GM21786 (cell line): ENCODE measurements around the gene ENTREP1.

ENCODE experiments used
- ATAC-seq: cut with Tn5 transposase; IDR thresholded peaks from one replicate; pipeline ENCODE4 v1.9.1; 2021; ENCODE audit not compliant: unreplicated experiment

Gene ENTREP1

GRCh38 chr9:69364510-69365150 is 39.6 kb downstream of the ENTREP1 start:
- ATAC-seq, result no peak

- no peak for ATAC-seq
Observed at GRCh38 chr9:69370430-69370829, 45.4 kb downstream of the ENTREP1 start.

GRCh38 chr9:69371001-69371400 is 46.0 kb downstream of the ENTREP1 start:
- no peak for ATAC-seq

- no peak for ATAC-seq
Observed at GRCh38 chr9:69376651-69377050, 51.6 kb downstream of the ENTREP1 start.

GRCh38 chr9:69377291-69377690 is 52.3 kb downstream of the ENTREP1 start:
- ATAC-seq, result no peak

- ATAC-seq, result no peak
Observed at GRCh38 chr9:69377981-69378380, 53.0 kb downstream of the ENTREP1 start.

- ATAC-seq, result no peak
Observed at GRCh38 chr9:69379270-69379982, 54.4 kb downstream of the ENTREP1 start.

- ATAC-seq, result no peak
Observed at GRCh38 chr9:69380301-69380700, 55.3 kb downstream of the ENTREP1 start.

- ATAC-seq, result no peak
Observed at GRCh38 chr9:69380811-69381210, 55.8 kb downstream of the ENTREP1 start.

- no peak for ATAC-seq
Observed at GRCh38 chr9:69382135-69382534, 57.1 kb downstream of the ENTREP1 start.

- no peak for ATAC-seq
Observed at GRCh38 chr9:69385581-69386033, 60.6 kb downstream of the ENTREP1 start.

GRCh38 chr9:69386651-69387050 is 61.6 kb downstream of the ENTREP1 start:
- no peak for ATAC-seq

GRCh38 chr9:69388596-69388995 is 63.6 kb downstream of the ENTREP1 start:
- ATAC-seq, result no peak

GRCh38 chr9:69389437-69389995 is 64.5 kb downstream of the ENTREP1 start:
- no peak for ATAC-seq

- ATAC-seq, result no peak
Observed at GRCh38 chr9:69391487-69391886, 66.5 kb downstream of the ENTREP1 start.

- no peak for ATAC-seq
Observed at GRCh38 chr9:69391946-69392345, 66.9 kb downstream of the ENTREP1 start.

- no peak for ATAC-seq
Observed at GRCh38 chr9:69392826-69393225, 67.8 kb downstream of the ENTREP1 start.

- ATAC-seq, result no peak
Observed at GRCh38 chr9:69393425-69393824, 68.4 kb downstream of the ENTREP1 start.

- ATAC-seq, result no peak
Observed at GRCh38 chr9:69395718-69396117, 70.7 kb downstream of the ENTREP1 start.

- ATAC-seq, result no peak
Observed at GRCh38 chr9:69396759-69397158, 71.7 kb downstream of the ENTREP1 start.

GRCh38 chr9:69397384-69398214 is 72.6 kb downstream of the ENTREP1 start:
- no peak for ATAC-seq
